ENCODE results near the gene GPC1.

The GPC1 gene

GRCh38 chr2:240418311-240418710 is 17.2 kb upstream of the GPC1 start:
- TF ChIP-seq CTCF (IDR thresholded peaks at IDR 0.05; ENCODE audit: borderline replicate concordance, insufficient read depth, low read depth, low read length): no peak
- no peak overlapping the region for H3K4me3 ChIP-seq (ENCODE audit: low read depth, low read length)

GRCh38 chr2:240419271-240419670 is 16.2 kb upstream of the GPC1 start:
- no peak overlapping the region for H3K4me3 ChIP-seq (ENCODE audit: low read depth, low read length)
- no peak for TF ChIP-seq CTCF (IDR thresholded peaks at IDR 0.05; ENCODE audit: borderline replicate concordance, insufficient read depth, low read depth, low read length)

DNA sequence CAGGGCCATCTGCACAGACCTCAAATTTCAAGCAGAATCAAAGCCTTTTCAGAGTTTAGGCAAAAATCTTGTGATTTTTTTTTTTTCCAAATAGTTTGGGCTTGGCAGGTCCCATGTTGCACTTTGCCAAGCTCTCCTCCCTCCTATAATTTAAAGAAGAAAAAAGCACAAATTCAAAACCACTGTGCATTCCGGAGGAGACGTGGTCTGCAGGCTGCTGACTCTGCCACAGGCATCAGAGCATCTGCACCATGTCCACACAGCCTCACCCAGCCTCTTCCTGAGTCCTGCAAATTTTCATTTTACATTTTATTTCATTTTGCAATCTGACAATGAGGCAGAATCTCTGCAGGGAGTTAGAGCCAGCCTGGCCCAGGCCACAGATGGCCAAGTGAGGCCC is 15.7 kb upstream of the GPC1 start:
- TF ChIP-seq CTCF (IDR thresholded peaks at IDR 0.05; ENCODE audit: borderline replicate concordance, insufficient read depth, low read depth, low read length): no peak
- H3K4me3 ChIP-seq (ENCODE audit: low read depth, low read length): no peak overlapping the region

- no peak overlapping the region for H3K4me3 ChIP-seq (ENCODE audit: low read depth, low read length)
- TF ChIP-seq CTCF (IDR thresholded peaks at IDR 0.05; ENCODE audit: borderline replicate concordance, insufficient read depth, low read depth, low read length): no peak
These were observed 15.0 kb upstream of the GPC1 start for GRCh38 chr2:240420206-240421104.

DNA sequence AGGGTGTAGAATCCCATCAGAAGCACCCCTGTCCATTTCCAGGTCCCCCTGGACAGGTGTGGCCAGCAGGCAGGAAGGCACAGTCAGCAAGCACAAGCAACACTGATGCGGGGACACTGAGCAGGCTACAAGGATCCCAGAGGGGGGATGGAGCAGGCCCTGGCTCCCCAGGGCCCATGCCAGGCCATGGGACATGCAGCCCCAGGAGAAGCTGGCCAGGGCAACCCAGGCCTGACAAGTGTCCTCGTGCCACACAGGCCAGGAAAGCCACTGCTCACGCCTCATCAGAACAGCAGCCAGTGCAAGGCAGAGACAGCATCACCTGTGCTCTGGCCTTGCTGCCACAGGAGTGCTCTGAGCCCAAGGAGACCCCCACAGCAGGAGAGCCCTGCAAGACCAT is 14.1 kb upstream of the GPC1 start:
- H3K4me3 ChIP-seq (ENCODE audit: low read depth, low read length): no peak overlapping the region
- TF ChIP-seq CTCF (IDR thresholded peaks at IDR 0.05; ENCODE audit: borderline replicate concordance, insufficient read depth, low read depth, low read length): no peak

- no peak for TF ChIP-seq CTCF (IDR thresholded peaks at IDR 0.05; ENCODE audit: borderline replicate concordance, insufficient read depth, low read depth, low read length)
These were observed 12.7 kb upstream of the GPC1 start for GRCh38 chr2:240422658-240423329.

DNA sequence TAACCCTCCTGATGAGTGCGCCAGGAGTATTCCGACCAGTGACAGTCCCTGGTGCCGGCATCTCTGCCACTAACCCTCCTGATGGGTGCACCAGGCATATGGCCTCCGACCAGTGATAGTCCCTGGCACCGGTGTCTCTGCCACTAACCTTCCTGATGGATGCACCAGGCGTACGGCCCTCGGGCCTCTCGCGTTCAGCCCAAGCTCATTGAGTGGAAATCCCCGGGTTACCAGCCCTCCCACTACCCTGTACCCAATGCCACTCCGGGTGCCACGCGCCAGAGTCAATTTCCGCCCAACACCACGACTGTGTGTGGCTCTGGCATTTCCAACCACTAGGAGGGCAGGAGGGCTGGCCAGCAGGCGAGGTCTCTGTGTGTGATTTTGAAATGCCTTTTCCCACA is 11.7 kb upstream of the GPC1 start:
- H3K4me3 ChIP-seq (ENCODE audit: low read depth, low read length): no peak overlapping the region
- TF ChIP-seq CTCF (IDR thresholded peaks at IDR 0.05; ENCODE audit: borderline replicate concordance, insufficient read depth, low read depth, low read length): no peak

More at GRCh38 chr2:240422658-240423329, 12.7 kb upstream of the GPC1 start:
- H3K4me3 ChIP-seq (ENCODE audit: low read depth, low read length): no peak overlapping the region

Data from GM12875 (cell line).